GM23248 (cell line): ENCODE measurements around the gene ZDHHC20.

ENCODE experiments used
- EZH2 ChIP-seq: fragments of 200-600 bp; sonication (generic); IDR thresholded peaks from 2 replicates; pipeline ENCODE4 v1.6.1; 2018; ENCODE audit warnings: antibody characterized with exemption, mild to moderate bottlenecking; ENCODE audit not compliant: insufficient read depth, poor library complexity, severe bottlenecking
- EZH2phosphoT487 ChIP-seq: fragments of 200-600 bp; sonication (generic); IDR thresholded peaks from 2 replicates; pipeline ENCODE4 v1.6.1; 2018; ENCODE audit warnings: antibody characterized with exemption, moderate library complexity, mild to moderate bottlenecking, low read depth; ENCODE audit not compliant: insufficient read depth

- TF ChIP-seq EZH2, result no peak
- no peak for TF ChIP-seq EZH2phosphoT487
These were observed 6.6 kb upstream of the ZDHHC20 start for GRCh38 chr13:21465710-21466160.
